Suprapubic skin (tissue), 3 donors: ENCODE data around the gene CASKIN1.

Source experiments
- CTCF ChIP-seq, 2 donors: fragments of 200-600 bp in 1 of 2; fragments of 450-650 bp in 1 of 2; sonication (generic) in 1 of 2; IDR thresholded peaks; one replicate each; pipeline ENCODE4 v1.5.1; 2016 to 2019; ENCODE audit warnings: antibody characterized with exemption in 2 of 2, mild to moderate bottlenecking in 1 of 2, moderate library complexity in 1 of 2
- POLR2A ChIP-seq, 2 donors: fragments of 450-650 bp; IDR thresholded peaks; one replicate each; pipeline ENCODE4 v1.6.1; 2017; ENCODE audit warnings: antibody characterized with exemption in 2 of 2, mild to moderate bottlenecking in 2 of 2, moderate library complexity in 2 of 2

- TF ChIP-seq CTCF (IDR thresholded peaks at IDR 0.05) (no peak), POLR2A (IDR thresholded peaks at IDR 0.05) (no peak)
Observed at GRCh38 chr16:2243781-2244180, 47.4 kb upstream of the CASKIN1 start.
